ENCODE measurements around the gene EIF2B2.

GRCh38 chr14:75009176-75009575 is 6.5 kb downstream of the EIF2B2 start:
- no peak for TF ChIP-seq CTCF (conservative IDR thresholded peaks at IDR 0.05; ENCODE audit: low read depth, low read length)
- TF ChIP-seq EZH2 (IDR thresholded peaks at IDR 0.05; ENCODE audit: low read length, unreplicated experiment): no peak
